HG03354 (cell line): Measurements from ENCODE around the gene CHST15.
"Not testable (repeated sequence)": the region's sequence is repeated elsewhere in the genome, so short reads cannot be mapped to it uniquely, and the experiment has no call there.

Experiments used
- ATAC-seq: cut with Tn5 transposase; IDR thresholded peaks from one replicate; pipeline ENCODE4 v1.9.1; 2021; ENCODE audit warnings: mild to moderate bottlenecking; ENCODE audit not compliant: unreplicated experiment, poor library complexity, severe bottlenecking

The CHST15 gene

GRCh38 chr10:124104011-124104627, 10.7 kb upstream of the CHST15 start:
- ATAC-seq: no peak

- no peak for ATAC-seq
These were observed 8.0 kb upstream of the CHST15 start for GRCh38 chr10:124101351-124101750.

- ATAC-seq: not testable (repeated sequence)
These were observed 7.3 kb upstream of the CHST15 start for GRCh38 chr10:124100651-124101050.

- ATAC-seq: no peak
These were observed 6.7 kb upstream of the CHST15 start for GRCh38 chr10:124100124-124100523.

GRCh38 chr10:124099604-124100003, 6.2 kb upstream of the CHST15 start:
- ATAC-seq: no peak

GRCh38 chr10:124098575-124098974, 5.2 kb upstream of the CHST15 start:
- ATAC-seq: no peak

- no peak for ATAC-seq
These were observed 4.5 kb upstream of the CHST15 start for GRCh38 chr10:124097883-124098282.

- ATAC-seq: no peak
These were observed 3.1 kb upstream of the CHST15 start for GRCh38 chr10:124096494-124096893.

- not testable (repeated sequence) for ATAC-seq
These were observed 2.4 kb upstream of the CHST15 start for GRCh38 chr10:124095801-124096200.

- ATAC-seq: no peak
These were observed 1.7 kb upstream of the CHST15 start for GRCh38 chr10:124095096-124095495.

GRCh38 chr10:124094419-124094785, 1.0 kb upstream of the CHST15 start:
- no peak for ATAC-seq

GRCh38 chr10:124093774-124094418, 498 bp upstream of the CHST15 start:
- ATAC-seq: not testable (repeated sequence)

- no peak for ATAC-seq
These were observed 1.0 kb downstream of the CHST15 start for GRCh38 chr10:124092250-124092859.

- no peak for ATAC-seq
These were observed 1.6 kb downstream of the CHST15 start for GRCh38 chr10:124091646-124092249.

GRCh38 chr10:124090601-124091209, 2.7 kb downstream of the CHST15 start:
- no peak for ATAC-seq

GRCh38 chr10:124089859-124090258, 3.5 kb downstream of the CHST15 start:
- ATAC-seq: no peak

GRCh38 chr10:124088915-124089314, 4.5 kb downstream of the CHST15 start:
- no peak for ATAC-seq

- ATAC-seq: no peak
These were observed 5.4 kb downstream of the CHST15 start for GRCh38 chr10:124087672-124088634.
